Activated naive CD8-positive, alpha-beta T cell treated with anti-CD3 and anti-CD28 coated beads, Interleukin-2, amount 10 ng/mL, durations not matched to agents 7 days and 5 days (primary cell): ENCODE data around the gene ADAMTS4. TPM values are rescaled to one million over a fixed set of nuclear protein-coding genes. Genes with fewer than 3 reads are reported as not detected.

Experiments used
- ATAC-seq: fragments of 150-1000 bp; cut with Tn5 transposase; one replicate; pipeline ENCODE4 v1.10.0; 2021; ENCODE audit warnings: low read depth, moderate library complexity
- POLR2A ChIA-PET: fragments of 350-600 bp; sonication (Branson Sonifier 250); formaldehyde crosslinking; loops from one replicate; lab custom pipeline; 2021; ENCODE audit warnings: antibody characterized with exemption; lab: Charles Lee
- DNase-seq: peaks from one replicate; pipeline ENCODE4 v3.0.0; 2021
- H3K27ac Mint-ChIP-seq: one replicate; pipeline ENCODE4 v1.8.0; 2022; ENCODE audit warnings: mild to moderate bottlenecking, mixed read lengths
- H3K27me3 Mint-ChIP-seq: one replicate; pipeline ENCODE4 v1.8.0; 2022; ENCODE audit warnings: mild to moderate bottlenecking, moderate library complexity, mixed read lengths
- H3K36me3 Mint-ChIP-seq: one replicate; pipeline ENCODE4 v1.8.0; 2021; ENCODE audit warnings: mild to moderate bottlenecking, mixed read lengths
- H3K4me1 Mint-ChIP-seq: one replicate; pipeline ENCODE4 v1.8.0; 2021; ENCODE audit warnings: mixed read lengths
- H3K4me3 Mint-ChIP-seq: one replicate; pipeline ENCODE4 v1.8.0; 2022; ENCODE audit warnings: mild to moderate bottlenecking, moderate library complexity, mixed read lengths
- H3K9me3 Mint-ChIP-seq: one replicate; pipeline ENCODE4 v1.8.0; 2021; ENCODE audit warnings: mixed read lengths
- total RNA-seq, 2 experiments: library from RNA; stranded (reverse); gene quantifications; one replicate each; pipeline ENCODE4 v1.2.3, GENCODE V29; 2021

Gene ADAMTS4
- total RNA-seq, 2 experiments from 2014 or later: 2.5 to 3.5 TPM

DNA sequence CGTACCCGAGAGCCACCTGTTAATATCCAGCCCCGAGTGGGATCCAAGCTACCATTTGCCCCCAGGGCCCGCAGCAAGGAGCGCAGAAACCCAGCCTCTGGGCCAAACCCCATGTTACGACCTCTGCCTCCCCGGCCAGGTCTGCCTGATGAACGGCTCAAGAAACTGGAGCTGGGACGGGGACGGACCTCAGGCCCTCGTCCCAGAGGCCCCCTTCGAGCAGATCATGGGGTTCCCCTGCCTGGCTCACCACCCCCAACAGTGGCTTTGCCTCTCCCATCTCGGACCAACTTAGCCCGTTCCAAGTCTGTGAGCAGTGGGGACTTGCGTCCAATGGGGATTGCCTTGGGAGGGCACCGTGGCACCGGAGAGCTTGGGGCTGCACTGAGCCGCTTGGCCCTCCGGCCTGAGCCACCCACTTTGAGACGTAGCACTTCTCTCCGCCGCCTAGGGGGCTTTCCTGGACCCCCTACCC is 38.1 kb downstream of the ADAMTS4 start:
- no peaks in the 10 kb centered on the region for H3K9me3 Mint-ChIP-seq
- ATAC-seq (no peak), DNase-seq (no peak)
- H3K27me3 Mint-ChIP-seq: no peaks in the 10 kb centered on the region
- H3K4me3 Mint-ChIP-seq: peak overlapping the region; percentile 94
- peaks cover 30% of the 10 kb centered on the region for H3K4me1 Mint-ChIP-seq
- POLR2A ChIA-PET: no interaction called here
- H3K27ac Mint-ChIP-seq: peak overlapping the region; percentile 93
- peaks cover 18% of the 10 kb centered on the region for H3K36me3 Mint-ChIP-seq

GRCh38 chr1:161159913-161160243 is 39.0 kb downstream of the ADAMTS4 start:
- H3K36me3 Mint-ChIP-seq: peaks cover 22% of the 10 kb centered on the region
- no peaks in the 10 kb centered on the region for H3K27me3 Mint-ChIP-seq
- ATAC-seq (no peak), DNase-seq (no peak)
- H3K9me3 Mint-ChIP-seq: no peaks in the 10 kb centered on the region
- H3K4me1 Mint-ChIP-seq: peaks cover 33% of the 10 kb centered on the region
- H3K27ac Mint-ChIP-seq: peak overlapping the region; percentile 93
- peak overlapping the region; percentile 94 for H3K4me3 Mint-ChIP-seq
- POLR2A ChIA-PET: no interaction called here

GRCh38 chr1:161159087-161159912 is 39.6 kb downstream of the ADAMTS4 start, which contains the start of gene USP21:
Gene USP21, plus strand, starts transcription at chr1:161159500. Its CDS starts 1,141 bp downstream, at chr1:161160641.
- DNase-seq (peak; percentile 92), ATAC-seq (peak; percentile 97)
- Mint-ChIP-seq H3K4me1 (peaks cover 33% of the 10 kb centered on the region), H3K4me3 (peak within 1 kb of the TSS; percentile 94), H3K27me3 (no peaks in the 10 kb centered on the region), H3K36me3 (peaks cover 22% of the 10 kb centered on the region), H3K27ac (peak within 1 kb of the TSS; percentile 93), H3K9me3 (no peaks in the 10 kb centered on the region)
- POLR2A ChIA-PET: no interaction called here

GRCh38 chr1:161158316-161159010 is 40.4 kb downstream of the ADAMTS4 start:
- no peaks in the 10 kb centered on the region for H3K27me3 Mint-ChIP-seq
- H3K36me3 Mint-ChIP-seq: peaks cover 22% of the 10 kb centered on the region
- no peaks in the 10 kb centered on the region for H3K9me3 Mint-ChIP-seq
- H3K4me1 Mint-ChIP-seq: peaks cover 33% of the 10 kb centered on the region
- DNase-seq: no peak
- H3K4me3 Mint-ChIP-seq: peak overlapping the region; percentile 94
- H3K27ac Mint-ChIP-seq: peak overlapping the region; percentile 93
- POLR2A ChIA-PET: interaction anchor here (0.7 kb wide), 1 partner anchor 458 kb away, joined by 3 read pairs; no protein-coding TSS in a partner anchor
- ATAC-seq: no peak

GRCh38 chr1:161157867-161158266 is 41.0 kb downstream of the ADAMTS4 start:
- DNase-seq (no peak), ATAC-seq (no peak)
- H3K27ac Mint-ChIP-seq: peak overlapping the region; percentile 21
- peaks cover 30% of the 10 kb centered on the region for H3K4me1 Mint-ChIP-seq
- POLR2A ChIA-PET: interaction anchor here (0.7 kb wide), 1 partner anchor 457 kb away, joined by 3 read pairs; no protein-coding TSS in a partner anchor
- H3K27me3 Mint-ChIP-seq: no peaks in the 10 kb centered on the region
- H3K4me3 Mint-ChIP-seq: no peak overlapping the region
- peaks cover 18% of the 10 kb centered on the region for H3K36me3 Mint-ChIP-seq
- H3K9me3 Mint-ChIP-seq: no peaks in the 10 kb centered on the region

DNA sequence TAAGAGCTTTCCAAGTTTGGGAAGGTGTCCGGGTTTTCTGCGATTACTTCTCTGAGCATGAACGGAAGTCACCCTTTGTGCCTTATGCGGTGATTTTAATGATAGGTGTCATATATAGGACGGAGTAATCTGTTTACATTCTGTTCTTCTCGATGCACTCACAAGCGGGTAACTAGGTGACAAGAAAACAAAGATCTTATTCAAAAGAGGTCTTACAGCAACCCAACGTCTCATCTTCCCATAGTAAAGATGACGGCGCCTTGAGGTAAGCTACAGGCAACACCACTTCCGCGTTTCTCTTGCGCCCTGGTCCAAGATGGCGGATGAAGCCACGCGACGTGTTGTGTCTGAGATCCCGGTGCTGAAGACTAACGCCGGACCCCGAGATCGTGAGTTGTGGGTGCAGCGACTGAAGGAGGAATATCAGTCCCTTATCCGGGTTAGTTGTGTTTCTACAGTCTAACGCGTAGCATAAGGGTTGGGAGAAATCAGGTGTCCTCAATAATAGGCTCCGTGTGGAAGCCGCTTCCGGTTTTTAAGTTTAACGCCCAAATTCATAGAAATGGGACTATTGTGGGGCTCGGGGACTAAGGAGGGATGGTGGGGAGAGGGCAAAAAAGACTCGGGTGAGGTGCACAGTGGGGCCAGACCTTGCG is 45.0 kb downstream of the ADAMTS4 start, which contains the start of gene UFC1:
Gene UFC1, plus strand, starts transcription at position 297 of the 656 bp plus-strand sequence. Its CDS starts 20 bp downstream, at position 317.
- ATAC-seq (peak; percentile 95), DNase-seq (peak; percentile 80)
- peaks cover 13% of the 10 kb centered on the region for H3K36me3 Mint-ChIP-seq
- no peaks in the 10 kb centered on the region for H3K27me3 Mint-ChIP-seq
- peak within 1 kb of the TSS; percentile 100 for H3K27ac Mint-ChIP-seq
- peak within 1 kb of the TSS; percentile 99 for H3K4me3 Mint-ChIP-seq
- peaks cover 19% of the 10 kb centered on the region for H3K4me1 Mint-ChIP-seq
- no peaks in the 10 kb centered on the region for H3K9me3 Mint-ChIP-seq
- POLR2A ChIA-PET: interaction anchor here (0.7 to 3.2 kb wide), 16 partner anchors 12 to 152 kb away, joined by 3 to 37 read pairs (median 6); partner anchors contain the start of genes ARHGAP30, B4GALT3, DEDD and F11R

- Mint-ChIP-seq H3K27me3 (no peaks in the 10 kb centered on the region), H3K36me3 (peaks cover 13% of the 10 kb centered on the region), H3K4me1 (peaks cover 13% of the 10 kb centered on the region), H3K4me3 (peak overlapping the region; percentile 99), H3K27ac (peak overlapping the region; percentile 100), H3K9me3 (no peaks in the 10 kb centered on the region)
- DNase-seq (no peak), ATAC-seq (peak; percentile 6)
- POLR2A ChIA-PET: interaction anchor here (0.7 to 3.2 kb wide), 15 partner anchors 13 to 153 kb away, joined by 3 to 37 read pairs (median 6); partner anchors contain the start of genes ARHGAP30, B4GALT3, DEDD and F11R
Measured at GRCh38 chr1:161153176-161153575, 45.7 kb downstream of the ADAMTS4 start.

GRCh38 chr1:161145832-161146231 is 53.0 kb downstream of the ADAMTS4 start:
- POLR2A ChIA-PET: interaction anchor here (0.6 kb wide), 1 partner anchor 459 kb away, joined by 5 read pairs; no protein-coding TSS in a partner anchor
- ATAC-seq (no peak), DNase-seq (no peak)
- Mint-ChIP-seq H3K4me1 (no peaks in the 10 kb centered on the region), H3K9me3 (no peaks in the 10 kb centered on the region), H3K27me3 (no peaks in the 10 kb centered on the region), H3K4me3 (no peak overlapping the region), H3K27ac (no peak overlapping the region), H3K36me3 (no peaks in the 10 kb centered on the region)

DNA sequence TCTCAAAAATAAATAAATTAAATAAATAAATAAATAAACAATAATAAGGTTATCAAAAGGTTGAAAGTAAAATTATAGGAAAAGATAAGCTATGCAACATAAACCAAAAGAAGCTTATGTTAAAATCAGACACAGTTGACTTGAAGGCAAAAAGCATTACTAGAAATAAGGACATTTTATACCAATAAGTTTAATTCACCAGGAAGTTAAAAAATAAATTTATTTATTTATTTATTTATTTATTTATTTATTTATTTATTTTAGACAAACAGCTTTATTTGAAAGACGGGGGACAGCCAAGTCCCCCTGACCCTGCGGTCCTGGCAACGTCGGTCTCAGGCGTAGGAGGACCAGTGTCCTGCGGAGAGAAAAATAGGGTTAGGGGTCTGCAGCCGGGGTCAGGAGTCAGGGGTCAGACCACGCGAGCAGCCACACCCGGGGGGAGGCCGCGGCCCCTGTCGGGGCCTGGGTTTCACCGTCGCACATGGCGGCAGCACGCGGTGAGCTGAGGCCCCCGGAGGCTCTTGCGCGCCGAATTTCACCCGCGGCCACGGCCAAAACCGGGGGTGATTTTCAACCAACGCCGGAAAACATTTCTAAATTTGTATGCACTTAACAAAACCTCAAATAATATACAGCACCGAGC is 58.0 kb downstream of the ADAMTS4 start:
- Mint-ChIP-seq H3K4me3 (no peak overlapping the region), H3K27me3 (no peaks in the 10 kb centered on the region), H3K36me3 (peaks cover 1% of the 10 kb centered on the region), H3K9me3 (no peaks in the 10 kb centered on the region), H3K27ac (no peak overlapping the region), H3K4me1 (peaks cover 3% of the 10 kb centered on the region)
- POLR2A ChIA-PET: interaction anchor here (0.5 to 1.3 kb wide), 5 partner anchors 8 to 101 kb away, joined by 3 to 5 read pairs (median 4); partner anchors contain the start of gene DEDD
- DNase-seq: no peak
- no peak for ATAC-seq

DNA sequence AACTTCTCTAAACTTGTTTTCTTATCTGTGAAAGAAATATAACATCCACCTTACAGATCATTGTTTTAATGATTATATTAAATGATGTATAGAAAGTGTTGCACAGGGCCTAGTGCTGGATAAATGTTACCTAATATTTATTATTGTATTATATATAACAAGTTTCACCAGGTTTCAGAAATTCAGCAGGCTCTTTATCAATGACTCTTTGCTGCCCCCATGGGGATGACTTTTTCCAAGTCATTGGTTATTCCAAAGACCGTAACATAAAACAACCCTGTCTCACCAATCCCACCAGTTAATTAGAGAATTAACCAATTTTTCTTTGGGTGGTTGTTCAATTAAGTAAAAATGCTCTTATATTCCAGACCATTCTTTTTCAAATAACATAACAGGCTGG is 59.1 kb downstream of the ADAMTS4 start:
- Mint-ChIP-seq H3K4me3 (no peak overlapping the region), H3K4me1 (peaks cover 5% of the 10 kb centered on the region), H3K36me3 (peaks cover 2% of the 10 kb centered on the region), H3K9me3 (no peaks in the 10 kb centered on the region), H3K27me3 (no peaks in the 10 kb centered on the region), H3K27ac (no peak overlapping the region)
- POLR2A ChIA-PET: interaction anchor here (0.7 kb wide), 1 partner anchor 26 kb away, joined by 3 read pairs; the partner anchor contains the start of gene PPOX
- ATAC-seq (no peak), DNase-seq (no peak)

GRCh38 chr1:161138431-161138830 is 60.4 kb downstream of the ADAMTS4 start:
- DNase-seq: no peak
- H3K4me1 Mint-ChIP-seq: peaks cover 5% of the 10 kb centered on the region
- peaks cover 2% of the 10 kb centered on the region for H3K36me3 Mint-ChIP-seq
- POLR2A ChIA-PET: interaction anchor here (0.6 to 2.2 kb wide), 3 partner anchors 15 to 69 kb away, joined by 3 to 6 read pairs (median 3); partner anchors contain the start of gene UFC1
- no peak overlapping the region for H3K4me3 Mint-ChIP-seq
- peak overlapping the region; percentile 37 for H3K27ac Mint-ChIP-seq
- ATAC-seq: no peak
- no peaks in the 10 kb centered on the region for H3K27me3 Mint-ChIP-seq
- no peaks in the 10 kb centered on the region for H3K9me3 Mint-ChIP-seq

DNA sequence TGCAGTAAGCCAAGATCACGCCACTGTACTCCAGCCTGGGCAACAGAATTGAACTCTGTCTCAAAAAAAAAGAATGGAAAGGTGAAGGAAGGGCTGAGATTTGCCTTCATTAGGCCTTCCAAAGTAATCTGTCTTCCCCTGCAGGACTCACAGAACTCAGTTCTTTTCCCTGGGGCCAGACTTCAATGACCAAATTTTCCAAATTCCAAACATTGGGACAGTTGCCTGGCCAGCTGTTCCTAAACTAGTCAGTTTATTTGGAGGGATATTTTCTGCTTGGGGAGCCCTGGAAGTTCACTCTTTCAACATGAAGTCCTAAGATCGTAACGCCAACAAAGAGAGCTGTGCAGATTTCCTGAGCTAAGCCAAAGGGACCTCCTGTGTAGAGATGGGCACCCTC is 61.0 kb downstream of the ADAMTS4 start:
- Mint-ChIP-seq H3K4me3 (no peak overlapping the region), H3K9me3 (no peaks in the 10 kb centered on the region), H3K27me3 (no peaks in the 10 kb centered on the region), H3K27ac (no peak overlapping the region), H3K4me1 (peaks cover 5% of the 10 kb centered on the region), H3K36me3 (peaks cover 2% of the 10 kb centered on the region)
- DNase-seq: no peak
- POLR2A ChIA-PET: interaction anchor here (0.6 to 2.2 kb wide), 3 partner anchors 16 to 69 kb away, joined by 3 to 6 read pairs (median 3); partner anchors contain the start of gene UFC1
- ATAC-seq: no peak
